Kidney epithelial cell (primary cell): ENCODE measurements around the gene COG7. TPM values are rescaled to one million over a fixed set of nuclear protein-coding genes. Genes with fewer than 3 reads are reported as not detected.
"Not testable (repeated sequence)": the region's sequence is repeated elsewhere in the genome, so short reads cannot be mapped to it uniquely, and the experiment has no call there.

Experiments
- DNase-seq: peaks from one replicate; pipeline ENCODE4 v3.0.0-alpha.2; 2010; ENCODE audit warnings: low read depth
- H3K27me3 ChIP-seq: 2 replicates; pipeline ENCODE4 v1.6.0; 2011; ENCODE audit warnings: low read length; ENCODE audit not compliant: control insufficient read depth, insufficient read depth
- H3K36me3 ChIP-seq: 2 replicates; pipeline ENCODE4 v1.5.1; 2011; ENCODE audit warnings: low read length; ENCODE audit not compliant: control insufficient read depth, insufficient read depth
- H3K4me3 ChIP-seq: 2 replicates; pipeline ENCODE4 v1.5.1; 2011; ENCODE audit warnings: low read depth, mild to moderate bottlenecking, control low read depth, low read length
- total RNA-seq: library from RNA; depleted of rRNA; stranded (reverse); fragments of >200 nt; gene quantifications from 2 replicates; pipeline ENCODE4 v1.2.3, GENCODE V29; 2015
- TF ChIP-seq, protein P1 (sequence below): IDR thresholded peaks from 2 replicates; pipeline ENCODE4 v1.5.1; 2011; ENCODE audit warnings: mild to moderate bottlenecking, moderate library complexity, low read length, control low read depth, inconsistent platforms; ENCODE audit not compliant: insufficient read depth, poor library complexity, severe bottlenecking

COG7 gene
- total RNA-seq, 1 donor from 2014 or later: 13.6 TPM

- H3K36me3 ChIP-seq: no peaks in the 10 kb centered on the region
- TF ChIP-seq, protein P1, sequence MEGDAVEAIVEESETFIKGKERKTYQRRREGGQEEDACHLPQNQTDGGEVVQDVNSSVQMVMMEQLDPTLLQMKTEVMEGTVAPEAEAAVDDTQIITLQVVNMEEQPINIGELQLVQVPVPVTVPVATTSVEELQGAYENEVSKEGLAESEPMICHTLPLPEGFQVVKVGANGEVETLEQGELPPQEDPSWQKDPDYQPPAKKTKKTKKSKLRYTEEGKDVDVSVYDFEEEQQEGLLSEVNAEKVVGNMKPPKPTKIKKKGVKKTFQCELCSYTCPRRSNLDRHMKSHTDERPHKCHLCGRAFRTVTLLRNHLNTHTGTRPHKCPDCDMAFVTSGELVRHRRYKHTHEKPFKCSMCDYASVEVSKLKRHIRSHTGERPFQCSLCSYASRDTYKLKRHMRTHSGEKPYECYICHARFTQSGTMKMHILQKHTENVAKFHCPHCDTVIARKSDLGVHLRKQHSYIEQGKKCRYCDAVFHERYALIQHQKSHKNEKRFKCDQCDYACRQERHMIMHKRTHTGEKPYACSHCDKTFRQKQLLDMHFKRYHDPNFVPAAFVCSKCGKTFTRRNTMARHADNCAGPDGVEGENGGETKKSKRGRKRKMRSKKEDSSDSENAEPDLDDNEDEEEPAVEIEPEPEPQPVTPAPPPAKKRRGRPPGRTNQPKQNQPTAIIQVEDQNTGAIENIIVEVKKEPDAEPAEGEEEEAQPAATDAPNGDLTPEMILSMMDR: no peak
- H3K27me3 ChIP-seq: no peaks in the 10 kb centered on the region
- DNase-seq: no peak
- H3K4me3 ChIP-seq: no peak overlapping the region
Measured at GRCh38 chr16:23373436-23374219, 79.4 kb downstream of the COG7 start.

- Histone ChIP-seq H3K36me3 (no peaks in the 10 kb centered on the region), H3K27me3 (no peaks in the 10 kb centered on the region), H3K4me3 (no peak overlapping the region)
- DNase-seq: no peak
- TF ChIP-seq, protein P1: peak; percentile 8
Measured at GRCh38 chr16:23371368-23371767, 81.6 kb downstream of the COG7 start.

DNA sequence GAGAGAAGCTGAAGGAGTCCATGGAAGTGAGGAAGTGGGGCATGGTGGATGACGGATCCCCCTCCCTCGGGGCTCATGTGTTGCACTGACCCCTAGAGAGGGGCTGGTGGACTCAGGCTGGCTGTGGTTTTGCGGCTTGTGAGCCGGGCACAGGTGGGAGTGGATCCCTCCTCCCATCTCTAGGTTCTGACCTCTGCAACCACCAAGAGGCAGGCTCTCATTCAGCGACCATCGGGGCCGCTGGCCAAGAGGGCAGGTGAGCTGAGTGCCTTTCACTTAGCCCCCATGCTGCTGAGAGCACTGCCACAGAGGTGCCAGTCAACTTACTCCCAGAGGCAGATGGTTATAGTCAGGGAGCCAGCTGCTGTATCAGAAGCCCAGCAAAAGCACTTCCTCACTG is 83.6 kb downstream of the COG7 start:
- H3K27me3 ChIP-seq: no peaks in the 10 kb centered on the region
- DNase-seq: no peak
- H3K36me3 ChIP-seq: no peaks in the 10 kb centered on the region
- TF ChIP-seq, protein P1: no peak
- H3K4me3 ChIP-seq: no peak overlapping the region

- no peaks in the 10 kb centered on the region for H3K27me3 ChIP-seq
- H3K4me3 ChIP-seq: no peak overlapping the region
- DNase-seq: peak; percentile 47
- H3K36me3 ChIP-seq: no peaks in the 10 kb centered on the region
- TF ChIP-seq, protein P1: no peak
Measured at GRCh38 chr16:23368469-23368868, 84.5 kb downstream of the COG7 start.

- TF ChIP-seq, protein P1: no peak
- no peaks in the 10 kb centered on the region for H3K36me3 ChIP-seq
- DNase-seq: no peak
Measured at GRCh38 chr16:23367988-23368387, 85.0 kb downstream of the COG7 start.

DNA sequence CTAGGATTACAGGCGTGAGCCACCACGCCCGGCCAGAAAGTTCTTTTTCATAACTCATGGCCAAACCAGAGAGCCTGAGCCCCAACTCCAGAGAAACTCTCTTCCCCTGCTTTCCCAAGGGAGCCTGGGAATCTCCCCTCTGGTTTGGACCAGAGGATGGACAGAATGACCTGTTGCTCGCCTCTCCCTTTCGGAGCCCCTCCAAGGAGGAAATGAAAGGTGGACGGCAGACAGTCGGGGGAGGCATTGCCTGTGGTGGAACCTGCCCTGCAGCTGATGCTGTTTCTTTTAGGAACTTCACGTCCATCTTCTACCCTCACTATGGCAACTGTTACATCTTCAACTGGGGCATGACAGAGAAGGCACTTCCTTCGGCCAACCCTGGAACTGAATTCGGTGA is 85.4 kb downstream of the COG7 start:
- no peaks in the 10 kb centered on the region for H3K27me3 ChIP-seq

More at GRCh38 chr16:23367988-23368387, 85.0 kb downstream of the COG7 start:
- H3K4me3 ChIP-seq: no peak overlapping the region
- no peaks in the 10 kb centered on the region for H3K27me3 ChIP-seq

DNA sequence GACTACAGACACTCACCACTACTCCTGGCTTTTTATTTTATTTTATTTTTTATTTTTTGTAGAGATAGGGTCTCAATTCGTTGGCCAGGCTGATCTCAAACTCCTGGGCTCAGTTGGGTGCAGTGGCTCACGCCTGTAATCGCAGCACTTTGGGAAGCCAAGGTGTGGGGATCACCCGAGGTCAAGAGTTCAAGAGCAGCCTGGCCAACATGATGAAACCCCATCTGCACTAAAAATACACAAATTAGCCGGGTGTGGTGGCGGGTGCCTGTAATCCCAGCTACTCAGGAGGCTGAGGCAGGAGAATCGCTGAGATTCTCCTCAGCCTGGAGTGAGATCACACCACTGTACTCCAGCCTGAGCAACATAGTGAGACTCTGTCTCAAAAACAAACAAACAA is 86.6 kb downstream of the COG7 start:
- DNase-seq, H3K4me3 ChIP-seq, H3K36me3 ChIP-seq, H3K27me3 ChIP-seq: not testable (repeated sequence)

More for the DNA sequence above, 85.4 kb downstream of the COG7 start:
- no peak for DNase-seq
- no peaks in the 10 kb centered on the region for H3K36me3 ChIP-seq
- no peak overlapping the region for H3K4me3 ChIP-seq
- TF ChIP-seq, protein P1: no peak
